Aorta (tissue), 5 donors: ENCODE results near the gene PASD1. TPM values are rescaled to one million over a fixed set of nuclear protein-coding genes. Genes with fewer than 3 reads are reported as not detected.
"Not testable (repeated sequence)": the region's sequence is repeated elsewhere in the genome, so short reads cannot be mapped to it uniquely, and the experiment has no call there.

Source experiments
- ATAC-seq: fragments of 200-7000 bp; cut with Tn5 transposase; one replicate; pipeline ENCODE4 v1.9.1; 2022; ENCODE audit warnings: moderate library complexity; ENCODE audit not compliant: low FRiP score
- DNase-seq, 2 donors: peaks; one replicate each; pipeline ENCODE4 v3.0.0-alpha.2; 2020
- H3K27ac ChIP-seq, 2 donors: one replicate each; pipeline ENCODE4 v1.5.1; 2013; ENCODE audit warnings: low read length in 2 of 2, mild to moderate bottlenecking in 2 of 2, moderate library complexity in 2 of 2, control low read depth in 1 of 2, inconsistent platforms in 1 of 2, low read depth in 1 of 2
- H3K27me3 ChIP-seq, 2 donors: one replicate each; pipeline ENCODE4 v1.6.1; 2013; ENCODE audit warnings: control low read depth in 1 of 2, low read length in 1 of 2, mild to moderate bottlenecking in 1 of 2, moderate library complexity in 1 of 2; ENCODE audit not compliant: insufficient read depth in 2 of 2, control insufficient read depth in 1 of 2
- H3K36me3 ChIP-seq, 2 donors: one replicate each; pipeline ENCODE4 v1.6.1; 2013; ENCODE audit warnings: control low read depth in 1 of 2, low read length in 1 of 2, mild to moderate bottlenecking in 1 of 2; ENCODE audit not compliant: insufficient read depth in 2 of 2, control insufficient read depth in 1 of 2
- H3K4me1 ChIP-seq, 2 donors: one replicate each; pipeline ENCODE4 v1.6.1; 2013; ENCODE audit warnings: low read length in 2 of 2, control low read depth in 1 of 2, mild to moderate bottlenecking in 1 of 2, moderate library complexity in 1 of 2; ENCODE audit not compliant: insufficient read depth in 2 of 2, control insufficient read depth in 1 of 2
- H3K4me3 ChIP-seq, 2 donors: one replicate each; pipeline ENCODE4 v1.5.1; 2013; ENCODE audit warnings: low read length in 2 of 2, control low read depth in 1 of 2, mild to moderate bottlenecking in 1 of 2
- H3K9me3 ChIP-seq: one replicate; pipeline ENCODE4 v1.6.1; 2013; ENCODE audit warnings: mild to moderate bottlenecking, low read length; ENCODE audit not compliant: control insufficient read depth
- WGBS, 2 donors: extraction: QIAGEN DNeasy Blood & Tissue Kit; methylation state at CpG; one replicate each; pipeline ENCODE4 v1.1.7; 2013; 5-methylcytosine and 5-hydroxymethylcytosine counted together
- intact Hi-C, 2 donors: fragments of 100-400 bp; cut with DNase I; formaldehyde crosslinking; loops; one replicate each; pipeline versions ENCODE4 v1.14.2 to v1.15.0; 2022
- polyA plus RNA-seq, 2 donors: library from polyadenylated mRNA; stranded (reverse); fragments of 200-250 nt; gene quantifications; one replicate each; pipeline ENCODE4 v1.2.3, GENCODE V29; 2013
- total RNA-seq, 2 donors: library from RNA; stranded (reverse); fragmentation: NEBNext Ultra II Directional; extraction: Animal tissue kit (Norgen Biotek cat#: 25700); gene quantifications; one replicate each; pipeline ENCODE4 v1.2.1, GENCODE V29; 2021
- donor health status: healthy with polysubstance abuse.
- donor health status: Bipolar disorder and iron deficiency.
- donor health status: DM: no; HTN: no; CAD: no.
- donor health status: DM: no; HTN: no; CAD: no.
- donor health status: DM: yes; HTN: yes; CAD: no.

Gene PASD1
- total and polyA plus RNA-seq, 4 donors: not detected

DNA sequence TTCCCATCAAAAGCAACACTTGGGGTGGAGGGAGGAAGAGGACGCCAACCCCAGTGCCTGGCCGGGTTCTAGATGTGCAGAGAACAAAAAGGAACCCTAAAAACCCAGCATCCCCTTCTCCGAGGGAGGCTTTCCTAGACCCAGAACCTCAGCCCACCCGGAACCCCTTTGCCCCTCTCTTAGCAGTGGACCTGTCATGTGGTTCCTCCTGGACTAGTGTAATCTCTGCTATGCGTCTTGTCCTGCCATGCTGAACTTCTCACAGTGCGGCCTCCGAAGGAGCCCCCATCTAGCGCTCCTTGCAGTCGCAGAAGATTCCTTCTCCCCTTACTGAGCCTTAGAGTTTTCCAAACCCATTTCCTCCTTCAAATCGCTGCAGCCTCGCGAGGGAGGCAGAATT, 130.6 kb downstream of the PASD1 start:
- H3K4me3 ChIP-seq: no peak overlapping the region
- intact Hi-C loops: no loop called here
- no peak overlapping the region for H3K27ac ChIP-seq
- 67 to 69% methylated on average over 12 of the region's 12 CpGs for WGBS, 2 donors
- H3K36me3 ChIP-seq: no peaks in the 10 kb centered on the region
- H3K9me3 ChIP-seq: peaks cover 1% of the 10 kb centered on the region
- H3K27me3 ChIP-seq: no peaks in the 10 kb centered on the region
- no peaks in the 10 kb centered on the region for H3K4me1 ChIP-seq
- ATAC-seq: no peak
- no peak for DNase-seq

GRCh38 chrX:151694661-151695582, 131.4 kb downstream of the PASD1 start, which contains the start of gene PRRG3:
TSS of gene PRRG3 (plus strand) at chrX:151695458. CDS start at chrX:151698815, 3,357 bp downstream.
- WGBS, 2 donors: 2 to 28% methylated on average over 22 to 99 of the region's 100 CpGs
- Histone ChIP-seq H3K9me3 (peaks cover 1% of the 10 kb centered on the region), H3K4me1 (no peaks in the 10 kb centered on the region), H3K27me3 (no peaks in the 10 kb centered on the region), H3K27ac (no peak within 1 kb of the TSS), H3K36me3 (no peaks in the 10 kb centered on the region), H3K4me3 (no peak within 1 kb of the TSS)
- intact Hi-C loops: no loop called here
- DNase-seq (no peak), ATAC-seq (no peak)

- no peaks in the 10 kb centered on the region for H3K4me1 ChIP-seq
- H3K27ac ChIP-seq: no peak overlapping the region
- peaks cover 1% of the 10 kb centered on the region for H3K9me3 ChIP-seq
- H3K27me3 ChIP-seq: no peaks in the 10 kb centered on the region
- intact Hi-C loops: no loop called here
- no peaks in the 10 kb centered on the region for H3K36me3 ChIP-seq
- H3K4me3 ChIP-seq: no peak overlapping the region
- ATAC-seq (peak; percentile 5), DNase-seq (no peak)
- WGBS, 2 donors: 26 to 46% methylated on average over 19 of the region's 19 CpGs
Observed at GRCh38 chrX:151695583-151696340, 132.3 kb downstream of the PASD1 start.

GRCh38 chrX:151697082-151697481, 133.6 kb downstream of the PASD1 start:
- 93 to 95% methylated on average over 8 of the region's 8 CpGs for WGBS, 2 donors
- H3K9me3 ChIP-seq, H3K4me1 ChIP-seq, H3K4me3 ChIP-seq, DNase-seq, H3K27me3 ChIP-seq, intact Hi-C loops, ATAC-seq, H3K36me3 ChIP-seq, H3K27ac ChIP-seq: not testable (repeated sequence)

DNA sequence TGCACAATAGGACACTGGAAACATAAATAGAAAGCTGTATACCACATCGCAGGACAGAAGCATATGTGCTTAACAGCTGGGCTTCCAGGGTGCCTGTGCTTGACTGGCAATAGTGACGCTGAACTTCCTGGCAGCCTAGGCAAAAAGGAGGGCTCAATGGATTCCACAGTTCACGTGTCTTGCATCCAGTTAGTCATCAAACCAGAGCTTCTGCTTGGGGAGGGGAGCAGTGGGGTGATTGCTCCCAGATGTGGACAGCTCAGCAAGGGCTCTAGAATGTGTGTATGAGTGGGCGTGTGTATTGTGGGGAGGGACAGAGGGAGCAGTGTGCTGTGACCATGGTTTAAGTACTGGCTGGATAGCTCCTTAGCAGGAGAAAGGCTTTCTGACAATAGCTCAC, 134.0 kb downstream of the PASD1 start:
- H3K36me3 ChIP-seq: no peaks in the 10 kb centered on the region
- no peak overlapping the region for H3K27ac ChIP-seq
- H3K9me3 ChIP-seq: peaks cover 1% of the 10 kb centered on the region
- ATAC-seq (no peak), DNase-seq (no peak)
- intact Hi-C loops: no loop called here
- no peaks in the 10 kb centered on the region for H3K27me3 ChIP-seq
- no peaks in the 10 kb centered on the region for H3K4me1 ChIP-seq
- 59 to 75% methylated on average over 4 of the region's 4 CpGs for WGBS, 2 donors
- H3K4me3 ChIP-seq: no peak overlapping the region

DNA sequence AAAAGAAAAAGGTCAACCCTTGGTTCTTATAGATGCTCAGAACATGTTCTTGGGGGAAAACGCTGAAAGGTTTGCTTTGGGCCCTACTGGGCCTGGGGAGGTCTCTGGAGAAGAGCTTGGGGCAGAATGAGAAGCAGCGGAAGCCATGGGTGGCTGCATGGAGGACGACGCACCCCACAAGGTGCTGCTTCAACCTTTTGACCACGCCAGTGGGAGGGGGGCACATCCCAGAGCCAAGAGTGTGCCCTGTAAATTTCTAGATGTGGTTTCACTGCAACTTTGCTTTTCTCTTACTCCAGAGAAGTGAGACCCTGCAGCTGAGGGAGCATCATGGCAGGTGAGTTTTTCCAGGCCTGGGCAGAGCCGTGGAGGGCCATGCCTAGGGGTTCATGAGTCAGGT, 135.0 kb downstream of the PASD1 start:
- H3K36me3 ChIP-seq: no peaks in the 10 kb centered on the region
- no peaks in the 10 kb centered on the region for H3K4me1 ChIP-seq
- no peak for DNase-seq
- no peak for ATAC-seq
- H3K9me3 ChIP-seq: no peaks in the 10 kb centered on the region
- H3K4me3 ChIP-seq: no peak overlapping the region
- H3K27ac ChIP-seq: no peak overlapping the region
- WGBS, 2 donors: 70 to 93% methylated on average over 6 of the region's 6 CpGs
- H3K27me3 ChIP-seq: no peaks in the 10 kb centered on the region
- intact Hi-C loops: no loop called here

GRCh38 chrX:151699746-151700145, 136.3 kb downstream of the PASD1 start:
- intact Hi-C loops: no loop called here
- 85 to 95% methylated on average over 9 of the region's 9 CpGs for WGBS, 2 donors
- no peak for ATAC-seq

DNA sequence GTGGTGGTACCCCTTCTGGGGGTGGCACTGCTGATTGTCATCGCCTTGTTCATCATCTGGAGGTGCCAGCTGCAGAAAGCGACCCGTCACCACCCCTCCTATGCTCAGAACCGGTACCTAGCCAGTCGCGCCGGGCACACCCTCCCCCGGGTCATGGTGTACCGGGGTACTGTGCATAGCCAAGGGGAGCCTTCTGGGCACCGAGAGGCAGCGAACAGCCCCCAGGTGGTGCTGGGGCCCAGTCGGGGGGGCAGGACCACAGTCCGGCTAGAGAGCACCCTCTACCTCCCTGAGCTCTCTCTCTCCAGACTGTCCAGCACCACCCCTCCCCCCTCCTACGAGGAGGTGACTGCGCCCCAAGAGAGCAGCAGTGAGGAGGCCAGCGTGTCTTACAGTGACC, 137.1 kb downstream of the PASD1 start:
- no peaks in the 10 kb centered on the region for H3K9me3 ChIP-seq
- no peak for ATAC-seq
- H3K27ac ChIP-seq: no peak overlapping the region
- intact Hi-C loops: no loop called here
- no peaks in the 10 kb centered on the region for H3K27me3 ChIP-seq
- 88 to 95% methylated on average over 15 to 16 of the region's 16 CpGs for WGBS, 2 donors
- no peak for DNase-seq
- no peaks in the 10 kb centered on the region for H3K4me1 ChIP-seq
- no peak overlapping the region for H3K4me3 ChIP-seq
- no peaks in the 10 kb centered on the region for H3K36me3 ChIP-seq

More at GRCh38 chrX:151699746-151700145, 136.3 kb downstream of the PASD1 start:
- Histone ChIP-seq H3K4me3 (no peak overlapping the region), H3K4me1 (no peaks in the 10 kb centered on the region), H3K27ac (no peak overlapping the region), H3K36me3 (no peaks in the 10 kb centered on the region), H3K27me3 (no peaks in the 10 kb centered on the region), H3K9me3 (no peaks in the 10 kb centered on the region)
- DNase-seq: no peak
